GM21526 (cell line): Measurements from ENCODE around the gene NFE2L2.
A peak's percentile ranks its signal among the peaks of the same experiment; 100 is the strongest.
"Not testable (repeated sequence)": the region's sequence is repeated elsewhere in the genome, so short reads cannot be mapped to it uniquely, and the experiment has no call there.

ENCODE experiments used
- ATAC-seq: cut with Tn5 transposase; IDR thresholded peaks from one replicate; pipeline ENCODE4 v1.9.1; 2021; ENCODE audit warnings: moderate library complexity; ENCODE audit not compliant: unreplicated experiment, low FRiP score

The NFE2L2 gene

DNA sequence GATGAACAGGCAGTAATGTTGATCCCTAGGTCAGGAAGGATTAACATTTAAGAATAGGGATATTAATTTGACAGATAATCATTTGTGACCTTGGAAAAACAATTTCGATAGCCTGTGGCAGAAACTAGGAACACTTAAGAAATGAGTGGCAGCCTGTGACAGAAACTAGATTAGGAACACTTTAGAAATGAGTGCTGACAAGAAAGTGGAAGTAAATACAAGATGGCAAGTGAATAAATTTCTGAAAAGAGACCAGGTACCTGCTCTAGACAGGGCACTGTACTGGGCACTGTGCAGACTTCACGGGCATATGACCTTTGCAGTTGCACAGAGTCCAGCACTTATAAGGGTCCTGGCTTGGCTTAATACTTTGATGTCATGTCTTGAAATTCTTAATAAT, 57.4 kb downstream of the NFE2L2 start:
- peak; percentile 71 for ATAC-seq

GRCh38 chr2:177204417-177204816, 60.1 kb downstream of the NFE2L2 start:
- ATAC-seq = no peak

- no peak for ATAC-seq
These were observed 62.6 kb downstream of the NFE2L2 start for GRCh38 chr2:177201919-177202346.

DNA sequence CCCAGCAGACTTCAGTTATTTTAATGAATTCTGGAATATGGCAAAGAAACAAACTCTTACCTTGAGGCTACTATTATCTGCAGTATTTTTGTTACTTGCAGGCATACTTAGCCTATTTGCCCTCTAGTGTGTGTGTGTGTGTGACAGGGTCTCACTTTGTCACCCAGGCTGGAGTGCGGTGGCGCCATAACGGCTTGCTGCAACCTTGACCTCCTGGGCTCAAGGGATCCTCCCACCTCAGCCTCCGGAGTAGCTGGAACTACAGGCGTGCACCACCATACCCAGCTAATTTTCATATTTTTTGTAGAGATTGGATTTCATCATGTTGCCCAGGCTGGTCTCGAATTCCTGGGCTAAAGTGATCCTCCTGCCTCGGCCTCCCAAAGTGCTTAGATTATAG, 64.1 kb downstream of the NFE2L2 start:
- ATAC-seq = not testable (repeated sequence)

DNA sequence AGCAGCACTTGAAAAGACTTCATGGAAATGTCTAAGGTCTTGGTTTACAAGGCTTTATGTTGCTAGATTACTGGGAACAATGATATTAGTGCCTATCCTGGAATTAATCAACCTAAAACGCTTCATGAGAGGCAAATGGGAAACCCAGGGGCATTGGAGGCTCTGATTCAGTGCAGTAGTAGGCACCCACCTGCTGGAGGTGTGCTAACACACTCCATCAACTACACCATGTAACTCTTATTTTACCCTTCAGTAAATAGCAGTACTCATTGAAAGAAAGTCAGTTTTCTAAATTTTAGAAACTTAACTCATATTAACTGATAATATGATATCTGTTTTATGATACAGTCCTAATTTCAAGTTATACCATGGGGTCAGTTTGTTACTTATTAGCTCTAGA, 69.3 kb downstream of the NFE2L2 start:
- no peak for ATAC-seq

GRCh38 chr2:177193240-177193639, 71.3 kb downstream of the NFE2L2 start:
- peak; percentile 60 for ATAC-seq

GRCh38 chr2:177192788-177193187, 71.7 kb downstream of the NFE2L2 start:
- no peak for ATAC-seq

DNA sequence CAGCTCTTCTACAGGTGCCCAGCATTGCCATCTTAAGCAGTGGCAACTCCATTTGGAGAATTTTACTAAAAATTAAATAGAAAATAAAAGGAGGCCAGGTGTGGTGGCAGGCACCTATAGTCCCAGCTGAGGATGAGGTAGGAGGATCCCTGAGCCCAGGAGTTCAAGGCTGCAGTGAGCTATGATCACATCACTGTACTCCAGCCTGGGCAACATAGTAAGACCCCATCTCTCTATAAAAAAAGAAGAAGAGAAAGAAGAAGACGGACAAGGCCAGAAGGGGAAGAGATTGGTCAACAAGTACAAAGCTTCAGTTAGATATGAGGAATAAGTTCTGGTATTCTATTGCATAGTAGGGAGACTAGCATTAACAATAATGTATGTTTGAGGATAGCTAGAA, 73.6 kb downstream of the NFE2L2 start:
- no peak for ATAC-seq

DNA sequence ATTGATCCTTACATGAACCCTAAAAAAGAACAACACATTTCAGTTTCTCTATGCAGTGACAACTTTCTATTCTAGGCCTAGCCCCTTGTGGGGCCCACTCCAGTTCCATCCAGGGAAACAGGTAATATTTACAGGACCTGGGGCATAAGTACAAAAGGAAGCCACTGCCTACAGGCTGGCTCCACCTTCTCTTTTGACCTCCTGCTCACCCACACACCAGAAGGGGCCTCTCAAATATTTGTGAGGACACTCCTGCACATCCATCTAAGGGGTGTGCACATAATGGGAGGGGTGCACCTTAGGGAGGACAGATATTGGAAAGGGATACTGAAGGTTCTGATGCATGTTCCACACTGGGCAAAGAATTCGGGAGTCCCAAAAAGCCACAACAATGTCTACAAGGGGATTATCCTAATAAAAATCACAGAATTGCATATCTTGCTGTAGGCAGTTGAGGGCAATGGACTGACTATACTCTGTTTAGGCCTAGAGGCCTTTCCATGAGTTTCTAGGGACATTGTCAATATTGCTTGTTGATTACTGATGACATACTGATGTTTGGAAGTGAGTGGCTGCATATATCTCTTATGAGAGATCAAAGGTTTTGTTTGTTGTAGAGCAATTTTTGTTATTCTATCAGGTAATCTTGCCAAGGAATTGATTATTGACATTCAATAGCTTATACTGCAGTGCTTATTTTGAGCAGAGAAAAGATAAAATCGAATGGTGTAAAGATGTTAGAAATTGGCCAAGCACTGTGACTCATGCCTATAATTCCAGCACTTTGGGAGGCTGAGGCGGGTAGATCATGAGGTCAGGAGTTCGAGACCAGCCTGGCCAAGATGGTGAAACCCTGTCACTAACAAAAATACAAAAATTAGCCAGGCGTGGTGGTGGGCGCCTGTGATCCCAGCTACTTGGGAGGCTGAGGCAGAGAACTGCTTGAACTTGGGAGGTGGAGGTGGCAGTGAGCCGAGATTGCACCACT, 75.8 kb downstream of the NFE2L2 start:
- no peak for ATAC-seq

DNA sequence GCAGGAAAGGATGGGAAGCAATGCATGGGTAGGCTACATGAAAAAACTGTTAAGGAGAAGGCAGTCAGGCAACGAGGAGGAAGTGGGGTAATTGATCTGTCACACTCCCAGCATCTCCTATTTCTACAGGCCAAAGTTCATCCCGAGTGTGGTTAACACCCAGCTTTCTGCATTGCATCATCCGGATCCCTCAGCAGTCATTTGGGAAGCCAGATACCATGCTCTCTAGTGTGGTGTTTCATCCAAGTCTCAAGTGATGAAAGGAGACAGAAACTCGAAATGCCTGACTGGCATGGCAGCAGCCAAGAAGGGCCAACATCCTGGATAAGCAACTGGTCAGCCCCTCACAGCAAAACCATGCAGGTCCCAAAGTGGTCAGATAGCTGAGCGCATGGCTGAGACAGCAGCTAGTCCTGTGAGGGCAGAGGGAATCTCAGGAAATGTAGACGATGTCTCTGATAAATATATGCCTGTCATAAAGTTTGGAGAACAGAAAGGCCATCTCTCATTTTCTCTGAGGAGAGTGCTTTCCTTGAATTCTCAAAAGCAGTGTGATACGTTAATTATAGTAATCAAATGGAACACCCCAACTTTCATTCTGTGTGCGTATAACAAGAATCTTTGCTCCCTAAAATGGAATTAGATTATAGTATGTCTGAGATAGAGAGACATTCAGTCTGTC, 76.8 kb downstream of the NFE2L2 start:
- no peak for ATAC-seq

- not testable (repeated sequence) for ATAC-seq
These were observed 78.5 kb downstream of the NFE2L2 start for GRCh38 chr2:177186038-177186437.

DNA sequence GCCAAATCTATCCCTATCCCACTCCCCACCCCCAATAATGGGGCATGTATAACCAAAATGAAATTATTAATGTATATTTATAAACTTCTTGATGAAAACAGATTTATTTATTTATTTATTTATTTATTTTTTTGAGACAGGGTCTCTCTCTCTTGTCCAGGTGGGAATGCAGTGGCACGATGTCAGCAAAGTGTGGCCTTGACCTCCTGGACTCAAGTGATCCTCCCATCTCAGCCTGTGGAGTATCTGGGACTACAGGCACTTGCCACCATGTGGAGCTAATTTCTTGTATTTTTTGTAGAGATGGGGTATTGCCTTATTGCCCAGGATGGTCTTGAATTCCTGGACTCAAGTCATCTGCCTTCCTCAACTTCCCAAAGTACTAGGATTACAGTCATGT, 79.9 kb downstream of the NFE2L2 start:
- no peak for ATAC-seq

- ATAC-seq = no peak
These were observed 80.7 kb downstream of the NFE2L2 start for GRCh38 chr2:177183860-177184259.
